ENCODE results near the gene NT5C1B.
A peak's percentile ranks its signal among the peaks of the same experiment; 100 is the strongest.

The NT5C1B gene

DNA sequence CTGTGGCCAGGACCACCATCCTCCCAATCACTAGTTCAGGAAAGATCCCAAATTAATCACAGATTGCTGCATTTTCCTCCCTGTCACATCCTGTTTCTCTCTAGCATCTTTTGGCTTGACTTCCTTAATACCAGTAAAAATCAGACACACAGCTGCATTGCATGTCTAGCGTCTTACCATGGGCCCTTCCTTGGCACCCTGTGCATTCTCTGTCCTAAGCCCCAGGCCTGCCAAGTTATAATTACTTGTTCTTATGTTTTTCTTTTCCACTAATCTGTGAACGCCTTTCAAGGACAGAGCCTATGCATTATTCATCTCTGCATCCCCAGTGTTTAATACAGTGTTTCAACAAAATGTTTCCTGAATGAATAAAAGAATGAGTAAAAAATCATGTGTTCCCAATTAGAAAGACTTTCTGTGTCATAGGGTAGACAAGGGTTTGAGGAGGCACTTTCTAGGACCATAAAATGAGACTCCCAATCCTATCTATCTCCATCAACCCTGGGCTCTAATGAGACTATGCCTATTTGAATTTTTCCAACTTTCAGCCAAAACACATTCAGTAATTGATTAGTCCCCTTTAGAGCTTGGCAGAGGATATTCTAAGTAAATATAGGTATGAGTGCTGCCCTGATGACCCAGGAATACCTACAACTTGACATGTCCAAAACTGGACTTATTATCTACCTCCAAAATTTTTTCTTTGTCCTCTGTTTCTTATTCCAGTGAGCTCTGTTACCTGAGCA lies 10.3 kb upstream of the NT5C1B start:
- no peak for DNase-seq (ENCODE audit: low read depth in 2 of 2)

DNA sequence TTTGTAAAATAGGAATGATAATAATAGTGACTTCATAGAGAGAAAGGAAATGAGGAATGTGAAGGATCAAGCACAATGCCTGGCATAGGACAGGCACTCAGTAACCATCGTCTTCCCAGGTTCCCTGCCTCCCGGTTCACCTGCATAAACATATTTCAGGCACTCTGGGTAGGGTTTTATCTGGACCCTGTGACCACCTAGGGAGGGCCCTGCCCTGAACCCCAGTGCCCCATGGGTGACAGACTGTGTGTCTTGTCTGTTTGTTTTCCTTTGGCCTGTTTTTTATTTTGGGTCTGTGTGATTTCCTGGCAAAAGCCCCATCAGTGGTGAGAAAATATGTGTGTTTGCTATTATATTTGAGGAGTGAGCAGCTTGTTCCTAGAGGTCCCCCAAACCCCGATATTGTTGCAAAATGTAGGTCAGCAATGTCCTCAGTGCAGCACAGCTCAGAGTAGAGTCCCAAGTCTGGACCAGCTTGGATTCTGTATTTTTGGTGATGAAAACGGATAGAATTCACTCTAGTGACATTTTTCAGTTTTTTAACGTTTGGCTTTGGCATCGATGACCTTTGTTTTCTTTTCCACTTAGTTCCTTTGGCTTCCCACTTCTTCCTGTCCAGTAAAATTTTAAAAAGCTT lies 9.6 kb upstream of the NT5C1B start:
- DNase-seq (ENCODE audit: low read depth in 2 of 2) = no peak

DNA sequence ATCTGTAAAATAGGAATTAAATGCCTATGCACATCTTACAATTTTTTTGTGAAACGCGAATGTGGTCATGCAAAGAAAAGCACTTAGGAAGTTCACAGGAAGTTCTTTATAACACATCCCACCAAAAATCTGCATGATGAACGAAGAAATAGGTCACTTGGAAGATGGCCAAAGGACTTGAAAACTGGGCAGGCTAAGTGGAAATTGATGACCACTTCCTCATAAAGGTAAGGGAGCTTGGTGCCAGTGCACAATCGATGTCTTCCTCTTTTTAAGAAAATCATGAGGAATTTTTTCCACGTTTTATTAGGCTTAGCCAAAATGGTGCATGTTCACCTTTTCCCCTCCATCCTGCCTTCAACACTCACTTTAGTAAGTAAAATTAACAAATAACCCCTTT lies 8.2 kb upstream of the NT5C1B start:
- no peak for DNase-seq (ENCODE audit: low read depth in 2 of 2)

DNA sequence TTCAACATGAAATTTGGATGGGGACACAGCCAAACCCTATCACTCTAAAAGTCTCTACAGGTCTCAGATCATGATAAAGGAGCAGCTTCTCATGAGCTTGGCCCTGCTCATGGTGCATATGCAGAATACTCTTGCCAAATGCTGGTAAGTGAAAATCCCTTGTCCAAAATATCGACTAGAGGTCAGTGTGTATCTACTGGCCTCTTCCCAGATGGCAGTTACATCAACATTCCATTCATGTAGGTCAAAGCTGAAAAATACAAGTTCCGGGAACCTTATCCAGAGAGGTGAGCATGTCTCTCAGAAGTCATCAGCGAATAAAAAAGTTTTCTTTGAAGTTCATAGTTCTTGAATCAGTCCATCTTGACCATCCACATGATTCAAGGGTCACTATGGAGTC lies 7.6 kb upstream of the NT5C1B start:
- DNase-seq (ENCODE audit: low read depth in 2 of 2) = no peak

DNA sequence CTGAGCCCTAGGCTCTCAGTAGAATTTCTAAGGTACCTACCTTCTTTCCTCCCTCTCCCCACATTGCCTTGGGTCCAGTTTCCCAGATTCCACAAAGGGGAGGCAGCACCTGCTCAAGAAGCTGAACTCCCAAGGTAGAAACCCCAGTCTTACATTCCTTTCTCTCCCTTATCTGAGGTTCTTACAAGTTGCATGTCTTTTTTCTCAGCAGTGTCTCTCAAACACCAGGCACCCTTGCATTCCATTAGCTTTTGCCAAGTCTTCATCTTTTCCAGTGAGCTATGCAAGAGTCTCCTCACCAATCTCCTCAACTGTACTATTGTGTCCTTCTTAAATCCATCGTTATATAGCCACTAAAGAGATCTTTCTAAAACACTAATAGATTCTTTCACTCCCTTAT lies 4.1 kb upstream of the NT5C1B start:
- no peak for DNase-seq (ENCODE audit: low read depth in 2 of 2)

DNA sequence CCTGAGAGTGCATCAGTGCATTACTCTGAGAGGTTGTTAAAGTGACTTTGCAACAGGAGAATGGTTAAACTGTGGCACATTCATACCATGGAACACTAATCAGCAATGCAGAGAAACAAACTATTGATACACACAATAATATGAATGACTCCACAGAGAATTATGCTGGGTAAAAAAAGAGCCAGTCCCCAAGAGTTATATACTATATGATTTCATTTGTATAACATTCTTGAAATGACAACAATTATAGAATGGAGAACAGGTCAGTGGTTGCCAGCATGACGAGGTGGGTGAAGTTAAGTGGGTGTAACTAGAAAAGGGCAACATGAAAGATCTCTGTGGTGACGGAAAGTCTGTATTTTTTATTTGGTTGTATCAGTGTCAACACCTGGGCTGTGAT lies 3.0 kb upstream of the NT5C1B start:
- no peak for DNase-seq (ENCODE audit: low read depth in 2 of 2)

DNA sequence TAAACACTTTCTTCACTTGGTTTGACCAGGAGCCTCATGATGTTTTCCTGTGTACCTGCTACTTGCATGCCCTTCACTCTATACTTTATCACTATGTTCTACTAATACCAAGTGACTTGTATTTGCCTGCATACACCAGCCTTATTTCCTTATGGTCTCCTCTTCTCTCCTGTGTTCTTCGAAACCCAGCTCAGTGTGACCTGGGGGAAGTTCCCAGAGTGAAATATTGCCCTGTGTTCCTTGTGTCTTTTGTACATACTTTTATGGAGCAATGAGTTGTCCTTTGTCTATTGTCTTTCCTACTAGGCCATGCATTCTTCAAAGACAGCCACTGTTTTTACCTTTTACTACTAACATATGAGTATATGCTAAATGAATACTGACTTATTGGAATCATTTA lies 567 bp downstream of the NT5C1B start:
- DNase-seq (ENCODE audit: low read depth in 2 of 2) = no peak

DNA sequence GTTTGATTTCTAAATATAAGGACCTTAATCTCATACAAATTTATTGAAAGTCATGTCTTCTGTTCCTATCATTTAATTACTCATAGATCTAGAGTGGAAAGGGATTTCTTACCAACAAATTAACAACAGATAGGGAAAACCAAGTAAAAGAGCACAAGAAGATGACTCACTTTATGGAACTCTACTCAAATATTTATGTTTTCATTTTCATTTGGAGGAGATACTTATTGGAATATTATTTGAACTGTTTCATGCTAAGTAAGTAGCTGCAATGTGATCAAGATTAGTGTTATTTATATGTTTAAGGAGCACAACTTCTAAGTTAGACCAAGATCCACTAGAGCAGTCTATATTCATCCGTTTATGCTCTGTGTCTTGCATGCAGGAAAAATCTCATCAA lies 1.3 kb downstream of the NT5C1B start:
- DNase-seq (ENCODE audit: low read depth in 2 of 2) = no peak

DNA sequence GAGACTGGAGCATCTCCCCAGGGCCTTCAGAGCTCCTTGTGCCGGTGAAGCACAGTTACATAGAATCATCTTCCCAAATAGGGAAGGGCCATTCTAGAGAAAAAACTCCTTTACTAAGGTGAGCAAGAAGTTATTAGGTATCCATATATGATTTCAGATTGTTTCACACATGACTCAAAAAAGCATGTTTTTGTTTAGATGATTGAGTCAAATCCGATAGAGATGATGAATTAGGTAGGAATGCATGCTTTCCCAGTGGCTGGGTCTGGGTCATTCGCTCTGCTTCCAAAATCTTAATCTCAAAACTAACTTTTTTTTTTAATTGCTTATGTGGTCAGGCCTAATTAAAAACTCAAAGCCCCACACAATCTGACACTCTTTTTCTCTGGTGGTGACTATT lies 3.8 kb downstream of the NT5C1B start:
- DNase-seq (ENCODE audit: low read depth in 2 of 2) = no peak

DNA sequence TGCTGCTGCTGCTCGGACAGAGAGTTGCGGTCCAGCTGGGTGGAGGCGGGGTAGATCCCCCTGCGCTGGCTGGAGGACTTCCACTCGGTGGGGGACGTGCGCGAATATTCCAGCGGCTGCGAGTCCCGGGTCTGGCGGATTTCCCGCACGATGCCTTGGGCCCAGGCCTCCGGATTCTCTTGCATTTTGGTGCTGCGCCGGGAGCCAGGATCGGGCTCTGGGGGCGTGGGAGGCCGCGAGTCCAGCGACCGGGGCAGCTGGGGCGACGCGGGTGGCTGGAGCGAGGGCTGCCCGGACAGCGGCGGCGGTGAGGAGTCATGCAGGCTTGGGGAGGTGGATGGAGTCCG lies 4.8 kb downstream of the NT5C1B start:
- DNase-seq (ENCODE audit: low read depth in 2 of 2) = no peak

DNA sequence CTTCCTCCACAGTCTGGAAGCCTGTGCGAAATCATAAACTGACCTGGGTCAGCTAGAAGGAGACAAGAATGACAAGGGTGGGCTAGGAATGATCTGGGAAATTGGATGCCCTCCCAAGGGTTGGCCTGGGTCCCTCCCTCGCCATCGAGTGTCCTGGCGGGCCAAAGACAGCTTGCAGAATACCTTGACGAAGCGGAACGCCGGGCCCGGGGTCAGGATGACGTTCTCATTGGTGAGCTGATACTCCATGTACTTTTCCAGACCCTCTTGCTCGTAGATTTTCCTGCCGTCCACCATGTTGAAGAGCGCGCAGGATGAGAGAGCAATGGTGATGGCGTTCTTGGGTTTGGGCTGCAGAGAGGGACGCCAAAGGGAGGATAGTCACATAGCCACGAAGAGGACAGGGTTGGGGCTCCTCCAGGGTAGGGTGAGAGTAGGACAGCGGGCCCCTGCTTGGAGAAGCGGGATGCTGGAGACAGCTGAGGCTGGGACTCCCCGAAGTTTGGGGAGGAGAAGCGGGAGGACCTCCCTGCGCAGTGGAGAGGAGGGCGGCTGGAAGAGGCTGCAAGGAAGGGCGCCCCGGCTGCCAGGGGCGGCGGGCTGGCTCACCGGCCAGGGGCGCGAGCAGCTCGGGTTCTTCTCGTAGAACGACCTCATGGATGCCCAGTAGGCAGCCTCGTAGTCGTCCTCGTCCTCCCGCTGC lies 5.3 kb downstream of the NT5C1B start:
- no peak for DNase-seq (ENCODE audit: low read depth in 2 of 2)

DNA sequence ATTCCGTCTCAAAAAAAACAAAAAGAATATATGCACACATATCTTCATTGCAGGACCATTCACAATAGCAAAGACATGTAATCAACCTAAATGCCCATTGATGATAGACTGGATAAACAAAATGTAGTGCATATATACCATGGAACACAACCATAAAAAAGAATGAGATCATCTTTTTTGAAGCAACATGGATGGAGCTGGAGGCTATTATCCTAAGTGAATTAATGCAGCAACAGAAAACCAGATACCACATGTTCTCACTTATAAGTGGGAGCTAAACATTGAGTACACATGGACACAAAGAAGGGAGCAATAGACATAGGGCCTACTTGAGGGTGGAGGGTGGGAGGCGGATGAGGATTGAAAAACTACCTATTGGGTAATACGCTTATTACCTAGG lies 8.8 kb downstream of the NT5C1B start:
- DNase-seq (ENCODE audit: low read depth in 2 of 2) = no peak

DNA sequence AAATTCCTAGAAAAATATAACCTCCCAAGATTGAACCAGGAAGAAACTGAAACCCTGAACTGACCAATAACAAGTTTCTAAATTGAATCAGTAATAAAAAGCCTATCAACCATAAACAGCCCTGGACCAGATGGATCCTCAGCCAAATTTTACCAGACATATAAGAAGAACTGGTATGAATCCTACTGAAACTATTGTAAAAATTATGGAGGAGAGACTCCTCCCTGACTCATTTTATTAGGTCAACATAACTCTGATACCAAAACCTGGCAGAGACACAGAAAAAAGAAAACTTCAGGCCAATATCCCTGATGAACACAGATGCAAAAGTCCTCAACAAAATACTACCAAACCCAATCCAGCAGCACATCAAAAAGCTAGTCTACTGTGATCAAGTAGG lies 11.3 kb downstream of the NT5C1B start:
- no peak for DNase-seq (ENCODE audit: low read depth in 2 of 2)

DNA sequence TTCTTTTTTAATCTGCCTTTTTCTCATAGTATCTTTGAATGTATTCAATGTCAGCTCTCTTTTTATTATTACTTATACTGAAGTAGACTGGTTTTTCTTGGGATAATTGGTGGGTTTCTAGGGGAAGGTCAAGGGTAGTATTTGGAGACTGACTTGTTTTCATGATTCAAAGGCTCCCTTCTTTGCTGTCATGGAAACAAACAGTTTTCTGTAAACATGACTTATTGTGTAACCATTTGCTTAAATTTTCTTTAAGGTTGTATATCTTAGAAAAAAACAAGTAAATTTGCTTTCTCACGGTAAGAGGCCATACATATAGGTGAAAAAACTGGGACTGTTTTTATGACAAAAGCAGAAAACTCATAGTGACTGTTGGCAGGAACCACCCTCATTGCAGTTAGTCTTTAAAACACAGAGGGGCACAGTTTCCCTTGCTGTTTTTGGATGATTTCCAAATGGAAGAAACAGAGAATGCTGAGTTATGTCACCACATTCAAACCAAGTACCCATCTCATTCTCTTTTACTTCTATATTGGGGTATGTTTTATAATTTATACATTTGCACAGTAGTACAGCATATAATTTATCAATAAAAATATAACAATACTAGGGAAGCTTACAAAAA lies 23.1 kb downstream of the NT5C1B start:
- no peak for DNase-seq (ENCODE audit: low read depth in 2 of 2)

DNA sequence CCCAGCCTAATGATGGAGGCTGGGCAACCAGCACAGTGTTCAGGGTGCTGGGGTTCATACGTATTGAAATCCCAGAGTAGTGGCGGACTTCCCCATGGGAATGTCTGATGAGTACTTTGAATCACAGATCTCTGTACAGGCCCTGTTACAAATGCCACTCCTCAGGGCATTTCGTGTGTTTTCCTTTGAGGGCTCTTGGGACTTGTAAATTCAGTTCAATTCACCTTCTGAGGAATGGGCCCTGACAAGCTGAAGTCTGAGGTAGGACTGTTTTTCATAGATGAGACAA lies 28.6 kb downstream of the NT5C1B start:
- no peak for DNase-seq (ENCODE audit: low read depth in 2 of 2)

DNA sequence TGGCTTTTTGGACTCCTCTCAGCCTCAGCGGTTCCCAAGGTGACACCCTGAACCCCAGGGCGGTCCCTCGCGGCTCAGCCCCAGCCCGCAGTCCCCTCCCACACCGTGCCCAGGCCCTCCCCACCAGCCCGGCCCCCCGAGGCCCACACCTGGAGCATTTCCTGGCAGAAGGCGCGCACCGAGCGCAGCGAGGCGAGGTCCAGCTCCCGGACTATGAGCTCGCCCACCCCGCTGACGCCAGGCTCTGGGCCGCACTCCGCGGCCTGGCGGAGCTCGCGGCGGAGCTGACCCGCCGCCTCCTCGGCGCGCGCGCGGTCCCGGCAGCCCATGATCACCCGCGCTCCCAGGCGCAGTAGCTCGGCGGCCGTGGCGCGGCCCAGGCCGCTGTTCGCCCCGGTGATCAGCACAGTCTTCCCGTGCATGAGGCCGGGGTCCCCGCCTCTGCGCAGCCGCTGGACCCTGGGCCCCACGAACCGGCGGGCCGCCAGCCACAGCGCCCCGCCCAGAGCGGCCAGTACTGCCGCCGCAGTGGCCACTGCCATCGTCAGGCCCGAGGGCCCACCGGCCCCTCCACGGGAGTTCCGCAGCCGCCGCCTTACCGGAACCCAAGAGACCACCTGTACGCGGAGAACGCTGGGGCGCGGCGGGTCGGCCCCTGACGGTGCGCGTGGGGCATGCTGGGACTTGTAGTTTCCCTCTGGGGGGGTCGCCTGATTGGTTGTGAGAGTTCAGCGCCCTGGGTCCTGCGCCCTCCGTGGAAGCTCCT lies 29.2 kb downstream of the NT5C1B start, which contains the start of gene RDH14:
TSS of gene RDH14 (minus strand) at position 623 of the 766 bp plus-strand sequence. CDS start at position 542, 81 bp downstream.
- DNase-seq (ENCODE audit: low read depth in 2 of 2) = peak; percentile 78 to 87

DNA sequence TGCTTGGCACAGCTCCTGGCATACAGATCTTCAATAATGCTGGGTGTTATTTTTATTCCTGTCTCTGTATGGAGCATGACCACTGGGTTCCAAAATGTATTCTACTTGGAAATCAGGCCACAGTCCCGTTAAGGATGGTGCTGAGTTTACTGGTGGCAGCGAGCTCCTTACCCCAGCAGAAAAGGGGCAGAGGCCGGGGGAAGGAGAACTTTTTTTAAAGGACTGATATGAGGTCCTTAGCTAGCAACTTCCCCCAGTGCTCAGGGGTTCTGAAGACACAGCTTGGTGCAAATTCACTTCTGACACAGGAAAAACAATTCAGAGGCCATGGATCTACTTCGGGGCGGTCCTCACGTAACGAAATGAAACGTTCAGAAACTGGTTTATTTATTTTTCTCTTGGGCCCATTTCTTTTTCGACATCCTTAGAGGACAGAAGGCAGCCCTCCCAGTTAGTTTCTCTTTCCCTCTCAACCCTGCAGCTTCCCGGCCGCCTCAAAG lies 29.8 kb downstream of the NT5C1B start:
- DNase-seq (ENCODE audit: low read depth in 2 of 2) = no peak

DNA sequence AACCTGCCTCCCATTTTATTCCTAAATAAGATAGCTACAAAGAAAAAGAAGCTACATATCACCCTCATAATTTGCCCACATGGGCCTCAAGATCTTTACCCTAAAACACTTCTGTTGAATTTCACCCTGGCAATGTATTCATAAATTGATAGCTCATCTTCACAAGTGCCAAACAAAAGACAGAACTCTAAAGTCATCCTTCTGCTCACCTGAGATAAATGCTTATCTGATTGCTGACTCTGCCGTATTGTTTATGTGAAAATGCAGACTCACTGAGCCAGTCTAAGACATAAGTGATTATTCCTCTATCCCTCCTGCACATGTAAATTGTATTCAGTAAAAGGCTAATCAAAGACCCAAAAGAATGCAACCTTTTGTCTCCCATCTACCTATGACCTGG lies 30.9 kb downstream of the NT5C1B start:
- no peak for DNase-seq (ENCODE audit: low read depth in 2 of 2)

DNA sequence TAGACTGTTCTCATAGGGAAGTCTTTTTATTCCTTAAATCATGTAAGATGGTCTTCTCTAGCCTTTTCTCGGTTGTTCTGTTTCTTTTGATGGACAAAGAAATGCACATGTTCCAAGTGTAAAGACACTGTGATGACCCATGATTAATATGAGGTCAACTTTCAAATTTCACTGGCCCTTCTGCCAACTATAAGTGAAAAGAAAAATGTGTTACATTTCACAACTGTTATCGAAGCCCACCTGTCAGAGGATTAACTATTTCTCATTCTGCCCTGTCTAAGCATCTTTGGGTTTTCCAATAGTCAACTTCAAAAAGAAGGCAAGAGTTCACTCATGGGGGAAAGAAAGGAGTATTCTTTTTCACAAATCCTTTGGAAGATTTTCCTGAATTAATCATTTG lies 32.2 kb downstream of the NT5C1B start:
- no peak for DNase-seq (ENCODE audit: low read depth in 2 of 2)

DNA sequence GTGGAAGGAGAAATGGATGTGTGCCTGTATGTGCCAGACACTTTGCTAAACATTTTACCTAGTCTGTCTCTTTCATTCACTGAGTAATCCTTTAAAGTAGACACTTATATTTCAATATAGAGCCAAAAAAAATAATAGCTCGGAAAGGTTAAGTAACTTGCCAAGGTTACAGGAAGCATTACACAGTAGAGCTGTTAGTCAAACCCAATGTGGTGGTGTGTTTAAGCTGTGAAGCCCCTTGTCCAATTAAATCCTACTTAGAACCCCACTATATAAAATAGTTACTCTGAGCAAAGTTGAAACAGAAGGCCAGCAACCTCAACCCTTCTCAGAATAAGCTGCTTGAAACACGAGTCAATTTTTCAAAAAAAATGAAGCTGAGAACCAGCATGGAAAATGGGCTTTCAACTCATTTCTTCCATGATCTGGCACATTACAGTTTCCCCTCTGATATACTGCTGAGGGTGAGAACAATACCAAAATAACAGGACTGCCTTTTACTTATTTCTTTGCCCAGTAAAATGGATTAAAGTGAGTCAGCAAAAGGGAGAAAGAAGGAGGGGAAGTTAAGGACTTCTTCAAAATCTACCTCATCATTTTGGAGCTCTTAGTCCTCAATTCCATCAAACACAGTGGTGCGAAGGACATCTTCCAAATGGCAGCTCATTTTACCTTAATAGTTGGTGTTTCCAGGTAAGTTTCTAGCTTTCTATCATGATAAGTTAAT lies 36.9 kb downstream of the NT5C1B start:
- no peak for DNase-seq (ENCODE audit: low read depth in 2 of 2)

DNA sequence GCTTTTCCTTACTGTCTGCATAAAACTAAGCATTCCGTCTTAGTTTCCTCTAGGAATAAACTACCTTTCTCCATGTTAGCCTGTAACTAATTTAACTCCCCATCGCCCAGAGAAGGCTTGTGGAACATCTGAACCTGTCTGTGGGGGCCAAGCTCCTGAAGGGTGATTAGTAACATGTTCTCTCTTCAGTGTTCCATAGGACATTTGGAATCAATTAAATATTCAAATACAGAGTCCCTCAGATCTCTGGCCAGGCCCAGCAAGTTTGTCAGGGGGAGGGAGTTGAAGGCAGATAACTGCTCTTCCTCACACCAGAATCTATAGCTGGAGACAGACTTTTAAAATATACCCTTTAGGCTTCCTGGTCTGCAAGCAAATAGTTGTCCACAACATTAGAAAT lies 37.7 kb downstream of the NT5C1B start:
- no peak for DNase-seq (ENCODE audit: low read depth in 2 of 2)
